Measurements from ENCODE around the gene RASGEF1C. TPM values are rescaled to one million over a fixed set of nuclear protein-coding genes. Genes with fewer than 3 reads are reported as not detected.

RASGEF1C gene
- total and polyA plus RNA-seq, 2 experiments from 2014 or later = 0.40 to 0.42 TPM

DNA sequence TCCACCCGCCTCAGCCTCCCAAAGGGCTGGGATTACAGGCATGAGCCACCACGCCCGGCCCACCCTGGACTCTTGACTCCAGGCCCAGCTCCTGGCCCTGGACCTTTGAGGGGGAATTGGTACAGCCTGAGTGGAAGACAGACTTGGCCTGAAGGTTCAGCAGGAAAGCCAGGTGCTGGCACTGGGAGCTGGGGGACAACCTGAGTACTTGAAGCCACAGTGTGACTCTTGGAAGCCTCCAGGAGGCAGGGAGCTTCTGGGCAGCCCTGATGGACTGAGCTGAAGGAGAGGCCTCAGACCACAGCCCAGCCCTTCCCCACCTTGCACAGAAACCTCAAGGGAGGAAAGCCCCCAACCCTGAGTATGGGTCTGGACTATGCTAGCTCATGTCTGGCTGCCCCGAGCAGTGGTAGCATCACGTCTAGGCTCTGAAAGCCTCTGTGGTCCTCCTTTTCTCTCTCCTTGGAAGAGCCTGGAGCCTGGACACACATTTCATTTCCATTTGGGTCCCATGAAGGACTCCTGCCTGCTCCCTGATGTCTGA is 54.1 kb downstream of the RASGEF1C start (continued):
- TF ChIP-seq REST (IDR thresholded peaks at IDR 0.05; ENCODE audit: unreplicated experiment) (no peak), EZH2phosphoT487 (IDR thresholded peaks at IDR 0.05; ENCODE audit: unreplicated experiment) (no peak), STAT1 (IDR thresholded peaks at IDR 0.05; ENCODE audit: unreplicated experiment) (no peak)

DNA sequence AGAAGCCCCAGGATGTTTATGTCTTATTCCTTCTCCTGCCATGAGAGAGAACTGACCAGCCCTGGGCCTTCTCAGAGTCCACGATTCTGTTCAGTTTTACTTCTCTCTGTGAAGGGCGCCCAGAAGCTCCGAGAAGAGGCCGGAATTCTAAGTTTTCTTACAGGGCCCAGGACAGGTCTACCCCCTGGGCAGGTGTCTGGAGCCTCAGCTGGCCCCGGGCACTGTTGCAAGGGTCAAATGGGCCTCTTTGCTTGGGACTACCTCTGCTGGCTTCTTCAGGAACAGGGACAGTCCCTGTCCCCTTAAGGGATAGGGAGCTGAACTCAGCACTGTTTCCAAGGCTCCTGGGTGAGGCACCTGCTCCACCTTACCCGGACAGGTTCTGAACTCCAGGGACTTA is 55.0 kb downstream of the RASGEF1C start:
- Mint-ChIP-seq H3K4me3 (no peak overlapping the region), H3K4me1 (no peaks in the 10 kb centered on the region), H3K36me3 (ENCODE audit: low read depth) (no peaks in the 10 kb centered on the region; the same call in 2 of the 3 replicates), H3K27me3 (ENCODE audit: insufficient read depth, low read depth, poor library complexity) (peaks cover 5% of the 10 kb centered on the region), H3K27ac (no peak overlapping the region), H3K9me3 (peaks cover 3% of the 10 kb centered on the region; the same call in 1 of the 3 replicates)
- Histone ChIP-seq H3K36me3 (ENCODE audit: insufficient read depth) (no peaks in the 10 kb centered on the region), H3K27me3 (ENCODE audit: insufficient read depth) (no peaks in the 10 kb centered on the region), H3K9me2 (ENCODE audit: insufficient read depth) (no peaks in the 10 kb centered on the region), H3K27ac (ENCODE audit: low read depth) (no peak overlapping the region), H3K4me1 (ENCODE audit: insufficient read depth) (no peaks in the 10 kb centered on the region), H3K4me2 (no peak overlapping the region), H3K4me3 (no peak overlapping the region), H4K20me1 (replicated peaks; ENCODE audit: insufficient read depth) (no peaks in the 10 kb centered on the region), H3K79me2 (replicated peaks; ENCODE audit: insufficient read depth) (no peaks in the 10 kb centered on the region), H2AFZ (no peak overlapping the region), H3F3A (replicated peaks; ENCODE audit: low read depth) (no peaks in the 10 kb centered on the region)
- ATAC-seq (no peak), DNase-seq (ENCODE audit: low spot score) (no peak)
- TF ChIP-seq ZNF331 (CRISPR knock-in tag; IDR thresholded peaks at IDR 0.05; ENCODE audit: low read depth) (no peak), JUNB (IDR thresholded peaks at IDR 0.05; ENCODE audit: unreplicated experiment) (no peak), ETS1 (IDR thresholded peaks at IDR 0.05) (no peak), POLR2AphosphoS5 (IDR thresholded peaks at IDR 0.05; ENCODE audit: low read depth) (no peak), NANOG (IDR thresholded peaks at IDR 0.05; ENCODE audit: borderline replicate concordance) (no peak), EZH2phosphoT487 (IDR thresholded peaks at IDR 0.05; ENCODE audit: unreplicated experiment) (no peak), CREB1 (CRISPR knock-in tag; IDR thresholded peaks at IDR 0.05; ENCODE audit: low read depth) (no peak), REST (IDR thresholded peaks at IDR 0.05; ENCODE audit: unreplicated experiment) (no peak), EZH2 (IDR thresholded peaks at IDR 0.05; ENCODE audit: low read depth, unreplicated experiment) (no peak)
- TF ChIP-seq, protein P1, sequence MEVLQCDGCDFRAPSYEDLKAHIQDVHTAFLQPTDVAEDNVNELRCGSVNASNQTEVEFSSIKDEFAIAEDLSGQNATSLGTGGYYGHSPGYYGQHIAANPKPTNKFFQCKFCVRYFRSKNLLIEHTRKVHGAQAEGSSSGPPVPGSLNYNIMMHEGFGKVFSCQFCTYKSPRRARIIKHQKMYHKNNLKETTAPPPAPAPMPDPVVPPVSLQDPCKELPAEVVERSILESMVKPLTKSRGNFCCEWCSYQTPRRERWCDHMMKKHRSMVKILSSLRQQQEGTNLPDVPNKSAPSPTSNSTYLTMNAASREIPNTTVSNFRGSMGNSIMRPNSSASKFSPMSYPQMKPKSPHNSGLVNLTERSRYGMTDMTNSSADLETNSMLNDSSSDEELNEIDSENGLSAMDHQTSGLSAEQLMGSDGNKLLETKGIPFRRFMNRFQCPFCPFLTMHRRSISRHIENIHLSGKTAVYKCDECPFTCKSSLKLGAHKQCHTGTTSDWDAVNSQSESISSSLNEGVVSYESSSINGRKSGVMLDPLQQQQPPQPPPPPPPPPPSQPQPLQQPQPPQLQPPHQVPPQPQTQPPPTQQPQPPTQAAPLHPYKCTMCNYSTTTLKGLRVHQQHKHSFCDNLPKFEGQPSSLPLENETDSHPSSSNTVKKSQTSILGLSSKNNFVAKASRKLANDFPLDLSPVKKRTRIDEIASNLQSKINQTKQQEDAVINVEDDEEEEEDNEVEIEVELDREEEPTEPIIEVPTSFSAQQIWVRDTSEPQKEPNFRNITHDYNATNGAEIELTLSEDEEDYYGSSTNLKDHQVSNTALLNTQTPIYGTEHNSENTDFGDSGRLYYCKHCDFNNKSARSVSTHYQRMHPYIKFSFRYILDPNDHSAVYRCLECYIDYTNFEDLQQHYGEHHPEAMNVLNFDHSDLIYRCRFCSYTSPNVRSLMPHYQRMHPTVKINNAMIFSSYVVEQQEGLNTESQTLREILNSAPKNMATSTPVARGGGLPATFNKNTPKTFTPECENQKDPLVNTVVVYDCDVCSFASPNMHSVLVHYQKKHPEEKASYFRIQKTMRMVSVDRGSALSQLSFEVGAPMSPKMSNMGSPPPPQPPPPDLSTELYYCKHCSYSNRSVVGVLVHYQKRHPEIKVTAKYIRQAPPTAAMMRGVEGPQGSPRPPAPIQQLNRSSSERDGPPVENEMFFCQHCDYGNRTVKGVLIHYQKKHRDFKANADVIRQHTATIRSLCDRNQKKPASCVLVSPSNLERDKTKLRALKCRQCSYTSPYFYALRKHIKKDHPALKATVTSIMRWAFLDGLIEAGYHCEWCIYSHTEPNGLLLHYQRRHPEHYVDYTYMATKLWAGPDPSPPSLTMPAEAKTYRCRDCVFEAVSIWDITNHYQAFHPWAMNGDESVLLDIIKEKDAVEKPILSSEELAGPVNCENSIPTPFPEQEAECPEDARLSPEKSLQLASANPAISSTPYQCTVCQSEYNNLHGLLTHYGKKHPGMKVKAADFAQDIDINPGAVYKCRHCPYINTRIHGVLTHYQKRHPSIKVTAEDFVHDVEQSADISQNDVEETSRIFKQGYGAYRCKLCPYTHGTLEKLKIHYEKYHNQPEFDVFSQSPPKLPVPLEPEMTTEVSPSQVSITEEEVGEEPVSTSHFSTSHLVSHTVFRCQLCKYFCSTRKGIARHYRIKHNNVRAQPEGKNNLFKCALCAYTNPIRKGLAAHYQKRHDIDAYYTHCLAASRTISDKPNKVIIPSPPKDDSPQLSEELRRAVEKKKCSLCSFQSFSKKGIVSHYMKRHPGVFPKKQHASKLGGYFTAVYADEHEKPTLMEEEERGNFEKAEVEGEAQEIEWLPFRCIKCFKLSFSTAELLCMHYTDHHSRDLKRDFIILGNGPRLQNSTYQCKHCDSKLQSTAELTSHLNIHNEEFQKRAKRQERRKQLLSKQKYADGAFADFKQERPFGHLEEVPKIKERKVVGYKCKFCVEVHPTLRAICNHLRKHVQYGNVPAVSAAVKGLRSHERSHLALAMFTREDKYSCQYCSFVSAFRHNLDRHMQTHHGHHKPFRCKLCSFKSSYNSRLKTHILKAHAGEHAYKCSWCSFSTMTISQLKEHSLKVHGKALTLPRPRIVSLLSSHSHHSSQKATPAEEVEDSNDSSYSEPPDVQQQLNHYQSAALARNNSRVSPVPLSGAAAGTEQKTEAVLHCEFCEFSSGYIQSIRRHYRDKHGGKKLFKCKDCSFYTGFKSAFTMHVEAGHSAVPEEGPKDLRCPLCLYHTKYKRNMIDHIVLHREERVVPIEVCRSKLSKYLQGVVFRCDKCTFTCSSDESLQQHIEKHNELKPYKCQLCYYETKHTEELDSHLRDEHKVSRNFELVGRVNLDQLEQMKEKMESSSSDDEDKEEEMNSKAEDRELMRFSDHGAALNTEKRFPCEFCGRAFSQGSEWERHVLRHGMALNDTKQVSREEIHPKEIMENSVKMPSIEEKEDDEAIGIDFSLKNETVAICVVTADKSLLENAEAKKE (CRISPR knock-in tag; IDR thresholded peaks at IDR 0.05) = no peak

Data from GM23338 (cell line).